Panc1 (cell line): Measurements from ENCODE around the gene FRMPD1. TPM values are rescaled to one million over a fixed set of nuclear protein-coding genes. Genes with fewer than 3 reads are reported as not detected.

Source experiments
- ATAC-seq: fragments of 200-7000 bp; cut with Tn5 transposase; 2 replicates; pipeline ENCODE4 v1.9.1; 2020; ENCODE audit warnings: mild to moderate bottlenecking, moderate library complexity
- BruUV-seq: library from RNA; stranded (reverse); fragments of 400-500 nt; replicated peaks from 2 replicates; lab custom pipeline; 2021; lab: Mats Ljungman, UMichigan
- CTCF ChIA-PET: fragments of 300-600 bp; sonication (Branson Sonifier 250); formaldehyde crosslinking; loops from one replicate; lab custom pipeline; 2022; ENCODE audit warnings: antibody characterized with exemption; lab: Charles Lee
- POLR2A ChIA-PET: fragments of 300-600 bp; sonication (Branson Sonifier 250); formaldehyde crosslinking; loops from one replicate; lab custom pipeline; 2022; ENCODE audit warnings: antibody characterized with exemption; lab: Charles Lee
- DNase-seq: peaks from one replicate; pipeline ENCODE4 v3.0.0-alpha.2; 2010; ENCODE audit warnings: low read depth, low spot score
- H3K27ac ChIP-seq: 2 replicates; pipeline ENCODE4 v1.5.1; 2011; ENCODE audit warnings: mild to moderate bottlenecking, low read length, inconsistent platforms
- H3K27me3 ChIP-seq: fragments of 200-500 bp; sonication (Bioruptor generic); 2 replicates; pipeline ENCODE4 v1.6.0; 2014; ENCODE audit warnings: low read length, inconsistent platforms; ENCODE audit not compliant: control insufficient read depth, insufficient read depth
- H3K36me3 ChIP-seq: fragments of 200-500 bp; sonication (Bioruptor generic); 2 replicates; pipeline ENCODE4 v1.5.1; 2014; ENCODE audit warnings: inconsistent platforms, mild to moderate bottlenecking, low read length, moderate library complexity; ENCODE audit not compliant: control insufficient read depth, insufficient read depth
- H3K4me1 ChIP-seq: 2 replicates; pipeline ENCODE4 v1.5.1; 2011; ENCODE audit warnings: inconsistent platforms, mild to moderate bottlenecking, low read length, moderate library complexity; ENCODE audit not compliant: control insufficient read depth, insufficient read depth
- H3K4me3 ChIP-seq, 2 experiments: 2 replicates each; pipeline ENCODE4 v1.5.1; 2011 to 2012; ENCODE audit warnings: low read depth in 2 of 2, low read length in 2 of 2, mild to moderate bottlenecking in 2 of 2, inconsistent platforms in 1 of 2, moderate library complexity in 1 of 2
- H3K9me3 ChIP-seq: fragments of 200-500 bp; sonication (Bioruptor generic); 2 replicates; pipeline ENCODE4 v1.5.1; 2014; ENCODE audit warnings: low read depth, mild to moderate bottlenecking, inconsistent platforms, low read length, moderate library complexity; ENCODE audit not compliant: control insufficient read depth, insufficient read depth
- POLR2AphosphoS5 ChIP-seq: IDR thresholded peaks from 2 replicates; pipeline ENCODE4 v1.6.1; 2012; ENCODE audit warnings: mild to moderate bottlenecking, low read depth, low read length, moderate library complexity
- SIN3A ChIP-seq: IDR thresholded peaks from 2 replicates; pipeline ENCODE4 v1.6.1; 2012; ENCODE audit warnings: low read depth, mild to moderate bottlenecking, low read length, moderate library complexity, borderline replicate concordance; ENCODE audit not compliant: insufficient read depth
- TCF7L2 ChIP-seq: IDR thresholded peaks from 2 replicates; pipeline ENCODE4 v1.6.1; 2011; ENCODE audit warnings: mild to moderate bottlenecking, low read depth, low read length, inconsistent platforms
- in situ Hi-C: cut with HindIII; loops from 2 replicates; pipeline ENCODE4 v1.10.0; 2016; ENCODE audit warnings: low sequenced_read_pairs, low pct_unique_long_range_greater_than_20kb
- intact Hi-C: fragments of 100-400 bp; cut with micrococcal nuclease; formaldehyde crosslinking; loops from one replicate; pipeline ENCODE4 v1.10.0; 2022; ENCODE audit not compliant: unreplicated experiment
- total RNA-seq: library from RNA; stranded (reverse); gene quantifications from one replicate; pipeline ENCODE4 v1.2.1, GENCODE V29; 2021; ENCODE audit not compliant: unreplicated experiment
- TF ChIP-seq, protein P1 (sequence below), 2 experiments: IDR thresholded peaks; 2 replicates each; pipeline ENCODE4 v1.6.1; 2011 to 2012; ENCODE audit warnings: low read depth in 2 of 2, control low read depth in 1 of 2, low read length in 1 of 2, mild to moderate bottlenecking in 1 of 2, moderate library complexity in 1 of 2; ENCODE audit not compliant: insufficient read depth in 1 of 2
- TF ChIP-seq, protein P2 (sequence below): fragments of 450-650 bp; IDR thresholded peaks from 2 replicates; pipeline ENCODE4 v1.5.1; 2017; ENCODE audit warnings: mild to moderate bottlenecking

FRMPD1 gene
- total RNA-seq, 1 experiment from 2014 or later, result 0.21 TPM

DNA sequence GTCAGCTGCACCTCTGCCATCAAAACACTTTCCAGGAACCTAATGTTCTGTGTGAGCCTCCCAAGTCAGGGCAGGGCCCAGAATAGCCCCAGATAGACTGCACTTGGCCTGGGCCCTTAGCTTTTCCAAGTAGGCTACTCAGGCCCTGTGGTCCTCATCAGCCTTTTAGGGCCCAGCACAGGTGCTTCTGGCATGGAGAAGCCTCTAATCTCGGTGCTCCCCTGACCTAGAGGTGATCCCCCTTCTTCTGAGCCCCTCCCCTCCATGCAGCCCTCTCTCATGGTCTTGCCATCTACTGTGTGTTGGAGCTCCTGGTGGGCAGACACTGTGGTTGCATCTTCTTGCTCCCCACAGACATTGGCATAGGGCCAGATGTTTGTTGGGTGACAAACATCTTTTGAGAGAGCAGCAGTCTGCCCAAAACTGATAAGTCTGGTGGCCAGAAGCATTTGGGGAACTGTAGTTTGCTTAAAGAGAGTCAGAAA is 28.1 kb downstream of the FRMPD1 start:
- no TSS peak for BruUV-seq

DNA sequence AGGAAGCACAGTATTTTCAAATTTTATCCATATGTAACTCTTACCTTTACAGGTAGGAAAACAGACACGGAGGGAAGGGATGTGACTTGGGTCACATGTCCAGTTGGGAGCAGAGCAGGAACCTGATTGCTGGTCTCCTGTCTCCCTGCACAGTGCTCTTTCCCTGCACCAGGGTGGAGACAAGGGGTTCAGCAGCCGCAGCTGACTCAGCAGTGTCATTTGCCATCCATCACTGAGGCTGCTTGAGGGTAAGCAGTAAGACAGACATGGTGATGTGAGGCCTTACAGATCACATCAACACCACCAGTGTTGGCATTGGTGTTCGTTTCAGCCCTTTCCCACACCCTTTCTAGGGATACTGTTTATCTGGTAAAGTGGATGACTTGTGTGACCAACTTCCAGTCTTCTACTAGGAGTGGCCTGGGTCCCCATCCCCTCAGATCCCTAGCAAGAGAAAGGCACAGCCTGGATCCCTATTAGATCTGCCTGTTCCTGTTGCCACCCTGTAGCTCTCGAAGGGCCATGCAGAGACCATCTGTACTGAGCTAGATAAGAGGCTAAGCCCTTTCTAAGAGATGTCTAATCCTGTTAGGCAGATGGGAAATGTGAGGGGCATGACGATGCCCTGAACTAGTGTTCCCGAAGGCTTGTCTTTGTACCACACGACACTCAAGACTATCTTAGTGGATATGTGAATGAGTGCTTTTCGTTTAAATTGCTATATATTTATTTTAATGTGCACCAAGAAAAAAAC is 29.1 kb downstream of the FRMPD1 start:
- in situ Hi-C loops, result no loop called here

More for the DNA sequence above, 28.1 kb downstream of the FRMPD1 start:
- POLR2A ChIA-PET, result no interaction called here
- Histone ChIP-seq H3K27me3 (peaks cover 27% of the 10 kb centered on the region), H3K4me3 (no peak overlapping the region), H3K4me1 (no peaks in the 10 kb centered on the region), H3K36me3 (no peaks in the 10 kb centered on the region), H3K27ac (no peak overlapping the region), H3K9me3 (no peaks in the 10 kb centered on the region)
- TF ChIP-seq TCF7L2 (no peak), SIN3A (no peak)
- TF ChIP-seq, protein P1, sequence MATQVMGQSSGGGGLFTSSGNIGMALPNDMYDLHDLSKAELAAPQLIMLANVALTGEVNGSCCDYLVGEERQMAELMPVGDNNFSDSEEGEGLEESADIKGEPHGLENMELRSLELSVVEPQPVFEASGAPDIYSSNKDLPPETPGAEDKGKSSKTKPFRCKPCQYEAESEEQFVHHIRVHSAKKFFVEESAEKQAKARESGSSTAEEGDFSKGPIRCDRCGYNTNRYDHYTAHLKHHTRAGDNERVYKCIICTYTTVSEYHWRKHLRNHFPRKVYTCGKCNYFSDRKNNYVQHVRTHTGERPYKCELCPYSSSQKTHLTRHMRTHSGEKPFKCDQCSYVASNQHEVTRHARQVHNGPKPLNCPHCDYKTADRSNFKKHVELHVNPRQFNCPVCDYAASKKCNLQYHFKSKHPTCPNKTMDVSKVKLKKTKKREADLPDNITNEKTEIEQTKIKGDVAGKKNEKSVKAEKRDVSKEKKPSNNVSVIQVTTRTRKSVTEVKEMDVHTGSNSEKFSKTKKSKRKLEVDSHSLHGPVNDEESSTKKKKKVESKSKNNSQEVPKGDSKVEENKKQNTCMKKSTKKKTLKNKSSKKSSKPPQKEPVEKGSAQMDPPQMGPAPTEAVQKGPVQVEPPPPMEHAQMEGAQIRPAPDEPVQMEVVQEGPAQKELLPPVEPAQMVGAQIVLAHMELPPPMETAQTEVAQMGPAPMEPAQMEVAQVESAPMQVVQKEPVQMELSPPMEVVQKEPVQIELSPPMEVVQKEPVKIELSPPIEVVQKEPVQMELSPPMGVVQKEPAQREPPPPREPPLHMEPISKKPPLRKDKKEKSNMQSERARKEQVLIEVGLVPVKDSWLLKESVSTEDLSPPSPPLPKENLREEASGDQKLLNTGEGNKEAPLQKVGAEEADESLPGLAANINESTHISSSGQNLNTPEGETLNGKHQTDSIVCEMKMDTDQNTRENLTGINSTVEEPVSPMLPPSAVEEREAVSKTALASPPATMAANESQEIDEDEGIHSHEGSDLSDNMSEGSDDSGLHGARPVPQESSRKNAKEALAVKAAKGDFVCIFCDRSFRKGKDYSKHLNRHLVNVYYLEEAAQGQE (IDR thresholded peaks at IDR 0.05; ENCODE audit: insufficient read depth in 1 of 2, low read depth in 2 of 2, low read length in 1 of 2), result no peak
- DNase-seq (no peak), ATAC-seq (no peak)
- intact Hi-C loops (no loop called here), in situ Hi-C loops (no loop called here)
- CTCF ChIA-PET, result interaction anchor here (0.7 kb wide), 1 partner anchor 47 kb away, joined by 5 read pairs; no protein-coding TSS in a partner anchor

More for the DNA sequence above, 29.1 kb downstream of the FRMPD1 start:
- TF ChIP-seq, protein P1 (IDR thresholded peaks at IDR 0.05; ENCODE audit: insufficient read depth in 1 of 2, low read depth in 2 of 2, low read length in 1 of 2), result no peak
- TF ChIP-seq POLR2AphosphoS5, result no peak
- no peak for TF ChIP-seq TCF7L2
- TF ChIP-seq, protein P2, sequence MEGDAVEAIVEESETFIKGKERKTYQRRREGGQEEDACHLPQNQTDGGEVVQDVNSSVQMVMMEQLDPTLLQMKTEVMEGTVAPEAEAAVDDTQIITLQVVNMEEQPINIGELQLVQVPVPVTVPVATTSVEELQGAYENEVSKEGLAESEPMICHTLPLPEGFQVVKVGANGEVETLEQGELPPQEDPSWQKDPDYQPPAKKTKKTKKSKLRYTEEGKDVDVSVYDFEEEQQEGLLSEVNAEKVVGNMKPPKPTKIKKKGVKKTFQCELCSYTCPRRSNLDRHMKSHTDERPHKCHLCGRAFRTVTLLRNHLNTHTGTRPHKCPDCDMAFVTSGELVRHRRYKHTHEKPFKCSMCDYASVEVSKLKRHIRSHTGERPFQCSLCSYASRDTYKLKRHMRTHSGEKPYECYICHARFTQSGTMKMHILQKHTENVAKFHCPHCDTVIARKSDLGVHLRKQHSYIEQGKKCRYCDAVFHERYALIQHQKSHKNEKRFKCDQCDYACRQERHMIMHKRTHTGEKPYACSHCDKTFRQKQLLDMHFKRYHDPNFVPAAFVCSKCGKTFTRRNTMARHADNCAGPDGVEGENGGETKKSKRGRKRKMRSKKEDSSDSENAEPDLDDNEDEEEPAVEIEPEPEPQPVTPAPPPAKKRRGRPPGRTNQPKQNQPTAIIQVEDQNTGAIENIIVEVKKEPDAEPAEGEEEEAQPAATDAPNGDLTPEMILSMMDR, result no peak
- TF ChIP-seq SIN3A, result no peak
- DNase-seq, result no peak
- Histone ChIP-seq H3K9me3 (no peaks in the 10 kb centered on the region), H3K36me3 (no peaks in the 10 kb centered on the region), H3K4me3 (no peak overlapping the region), H3K27ac (no peak overlapping the region), H3K4me1 (no peaks in the 10 kb centered on the region), H3K27me3 (peaks cover 31% of the 10 kb centered on the region)
- intact Hi-C loops, result no loop called here
- ATAC-seq, result peak; percentile 28; the same call in 1 of the 2 replicates
- POLR2A ChIA-PET, result no interaction called here
- no TSS peak for BruUV-seq
- CTCF ChIA-PET, result no interaction called here
